Measurements from ENCODE around the gene ATP10A. TPM values are rescaled to one million over a fixed set of nuclear protein-coding genes. Genes with fewer than 3 reads are reported as not detected.

The ATP10A gene
- total and polyA plus RNA-seq, 2 of the 8 experiments (the other 6 are each of a cell fraction or from before 2014, with no cell fraction given): 2.0 to 2.8 TPM

GRCh38 chr15:25643120-25643519 is 220.0 kb downstream of the ATP10A start (continued):
- TF ChIP-seq RBBP5 (IDR thresholded peaks at IDR 0.05; ENCODE audit: borderline replicate concordance, low read depth, low read length) (no peak), CBX8 (IDR thresholded peaks at IDR 0.05; ENCODE audit: borderline replicate concordance, low read depth, low read length) (no peak), HDAC6 (IDR thresholded peaks at IDR 0.05; ENCODE audit: low read depth, low read length) (peak; percentile 76), ZNF274 (IDR thresholded peaks at IDR 0.05; ENCODE audit: borderline replicate concordance, extremely low read depth, low read length) (peak; percentile 41; the same call in 1 of the 2 replicates), PHF8 (conservative IDR thresholded peaks at IDR 0.05; ENCODE audit: low read depth, low read length) (no peak), RAD21 (IDR thresholded peaks at IDR 0.05 in 1 of 2, conservative IDR thresholded peaks at IDR 0.05 in 1 of 2; ENCODE audit: low read depth in 2 of 2, low read length in 2 of 2) (peak in 1 of 2 experiments; percentile 22; a peak in 1 of 4 replicates), TCF12 (IDR thresholded peaks at IDR 0.05; ENCODE audit: low read depth, low read length) (peak; percentile 100), EGR1 (IDR thresholded peaks at IDR 0.05; ENCODE audit: borderline replicate concordance, low read depth, low read length) (no peak), GABPA (IDR thresholded peaks at IDR 0.05; ENCODE audit: borderline replicate concordance, insufficient read depth, low read length) (no peak), KDM4A (IDR thresholded peaks at IDR 0.05; ENCODE audit: low read depth, low read length, severe bottlenecking) (no peak), SUZ12 (IDR thresholded peaks at IDR 0.05; ENCODE audit: low read length) (no peak), POLR2A (IDR thresholded peaks at IDR 0.05; ENCODE audit: control extremely low read depth in 1 of 2, low read depth in 2 of 2, low read length in 2 of 2) (no peak), RFX5 (IDR thresholded peaks at IDR 0.05; ENCODE audit: borderline replicate concordance, low read depth, low read length) (no peak), CREB1 (IDR thresholded peaks at IDR 0.05) (no peak), TAF1 (IDR thresholded peaks at IDR 0.05; ENCODE audit: low read depth, low read length) (no peak), BACH1 (IDR thresholded peaks at IDR 0.05; ENCODE audit: low read length) (no peak)
- TF ChIP-seq, protein P1, sequence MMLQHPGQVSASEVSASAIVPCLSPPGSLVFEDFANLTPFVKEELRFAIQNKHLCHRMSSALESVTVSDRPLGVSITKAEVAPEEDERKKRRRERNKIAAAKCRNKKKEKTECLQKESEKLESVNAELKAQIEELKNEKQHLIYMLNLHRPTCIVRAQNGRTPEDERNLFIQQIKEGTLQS (IDR thresholded peaks at IDR 0.05; ENCODE audit: insufficient read depth, low read depth, low read length): no peak
- TF ChIP-seq, protein P2, sequence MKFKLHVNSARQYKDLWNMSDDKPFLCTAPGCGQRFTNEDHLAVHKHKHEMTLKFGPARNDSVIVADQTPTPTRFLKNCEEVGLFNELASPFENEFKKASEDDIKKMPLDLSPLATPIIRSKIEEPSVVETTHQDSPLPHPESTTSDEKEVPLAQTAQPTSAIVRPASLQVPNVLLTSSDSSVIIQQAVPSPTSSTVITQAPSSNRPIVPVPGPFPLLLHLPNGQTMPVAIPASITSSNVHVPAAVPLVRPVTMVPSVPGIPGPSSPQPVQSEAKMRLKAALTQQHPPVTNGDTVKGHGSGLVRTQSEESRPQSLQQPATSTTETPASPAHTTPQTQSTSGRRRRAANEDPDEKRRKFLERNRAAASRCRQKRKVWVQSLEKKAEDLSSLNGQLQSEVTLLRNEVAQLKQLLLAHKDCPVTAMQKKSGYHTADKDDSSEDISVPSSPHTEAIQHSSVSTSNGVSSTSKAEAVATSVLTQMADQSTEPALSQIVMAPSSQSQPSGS (IDR thresholded peaks at IDR 0.05; ENCODE audit: low read length): no peak

Measured in H1 (cell line).